ENCODE data around the gene ALDOC.

DNA sequence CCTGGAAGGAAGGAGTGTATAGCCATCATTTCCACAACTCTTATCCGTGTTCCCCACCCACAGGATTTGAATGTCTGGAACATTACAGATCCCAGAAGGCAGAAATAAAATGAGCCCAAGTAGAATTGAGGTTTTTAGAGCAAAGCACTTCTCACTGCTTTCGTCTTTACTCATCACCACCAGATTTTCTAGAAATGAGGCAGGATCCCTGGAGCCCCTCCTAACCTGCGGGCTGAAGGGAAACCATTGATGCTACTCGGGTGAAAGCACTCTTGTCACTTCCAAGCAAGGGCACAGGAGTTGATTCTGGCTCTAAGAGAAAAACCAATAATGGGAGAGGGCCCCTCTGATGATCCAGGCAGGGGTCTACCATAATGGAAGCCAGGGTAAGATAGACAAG, 2.8 kb upstream of the ALDOC start:
- TF ChIP-seq POLR2AphosphoS5 (IDR thresholded peaks at IDR 0.05) (no peak), POLR2A (IDR thresholded peaks at IDR 0.05) (no peak)
